ENCODE data around the gene LIPN. TPM values are rescaled to one million over a fixed set of nuclear protein-coding genes. Genes with fewer than 3 reads are reported as not detected.

Gene LIPN
- total RNA-seq, 1 experiment from 2014 or later, result not detected

DNA sequence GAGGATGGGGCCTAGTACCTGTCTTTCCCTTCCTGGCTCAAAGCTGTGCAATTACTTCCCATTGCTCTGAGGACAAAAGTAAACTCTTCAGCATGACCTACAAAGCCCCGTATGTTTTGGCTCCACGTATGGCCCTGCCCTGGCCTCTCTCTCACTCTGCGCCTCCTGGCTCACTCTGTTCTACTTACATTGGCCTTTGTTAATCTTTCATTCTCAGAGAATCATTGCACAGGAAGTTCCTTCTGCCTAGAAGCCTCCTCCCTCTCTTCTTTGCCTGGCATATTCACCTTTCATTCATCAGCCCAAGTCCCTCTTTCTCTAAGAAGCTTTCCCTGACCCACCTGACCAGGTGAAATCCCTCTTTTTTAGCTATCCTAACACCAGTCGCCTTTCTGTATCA is 66.6 kb downstream of the LIPN start:
- H3K27me3 ChIP-seq (ENCODE audit: insufficient read depth, low read length), result no peaks in the 10 kb centered on the region
- Mint-ChIP-seq H3K36me3 (ENCODE audit: insufficient read depth in 1 of 3, low read depth in 3 of 3) (no peaks in the 10 kb centered on the region), H3K27me3 (ENCODE audit: low read depth) (no peaks in the 10 kb centered on the region)

More for the DNA sequence above, 66.6 kb downstream of the LIPN start:
- no peaks in the 10 kb centered on the region for H3K9me3 Mint-ChIP-seq
- TF ChIP-seq CTCF (conservative IDR thresholded peaks at IDR 0.05), result no peak
- Histone ChIP-seq H3K79me1 (ENCODE audit: insufficient read depth, low read depth, low read length, poor library complexity, severe bottlenecking) (no peaks in the 10 kb centered on the region), H2BK5ac (ENCODE audit: insufficient read length, low read length) (no peak overlapping the region), H3K4ac (ENCODE audit: low read depth, low read length) (no peak overlapping the region), H3K79me2 (ENCODE audit: insufficient read depth, low read length) (no peaks in the 10 kb centered on the region), H3K56ac (ENCODE audit: insufficient read length, low read depth, low read length) (no peak overlapping the region), H3K14ac (ENCODE audit: insufficient read depth, low read length) (no peak overlapping the region), H4K8ac (replicated peaks; ENCODE audit: insufficient read length, low read depth, low read length) (no peak overlapping the region), H4K20me1 (ENCODE audit: control insufficient read depth, insufficient read depth, insufficient read length) (no peaks in the 10 kb centered on the region), H4K5ac (ENCODE audit: insufficient read length, low read depth, low read length) (no peak overlapping the region), H2BK15ac (ENCODE audit: low read depth, low read length) (no peak overlapping the region), H2BK120ac (ENCODE audit: low read depth, low read length, poor library complexity, severe bottlenecking) (no peak overlapping the region), H3K9me3 (ENCODE audit: control insufficient read depth, low read depth, low read length) (no peaks in the 10 kb centered on the region), H3K4me1 (ENCODE audit: insufficient read depth, low read length) (no peaks in the 10 kb centered on the region), H3K23ac (ENCODE audit: insufficient read length, low read depth, low read length) (no peak overlapping the region), H2AFZ (ENCODE audit: low read length) (no peak overlapping the region), H3K9ac (ENCODE audit: extremely low read depth, insufficient read length, low read length) (no peak overlapping the region), H3K18ac (ENCODE audit: insufficient read length, low read depth, low read length) (no peak overlapping the region), H3K23me2 (ENCODE audit: insufficient read length, low read depth, low read length, poor library complexity, severe bottlenecking) (no peaks in the 10 kb centered on the region), H3K27ac (ENCODE audit: insufficient read length, low read depth, low read length) (no peak overlapping the region), H2AK5ac (ENCODE audit: insufficient read length, low read length) (no peak overlapping the region), H3K4me2 (ENCODE audit: insufficient read depth, insufficient read length, low read length) (no peak overlapping the region), H3T11ph (ENCODE audit: low read length) (no peak overlapping the region), H2BK12ac (ENCODE audit: insufficient read length, low read depth, low read length) (no peak overlapping the region), H2BK20ac (ENCODE audit: low read depth, low read length, poor library complexity, severe bottlenecking) (no peak overlapping the region), H4K91ac (ENCODE audit: insufficient read length, low read depth, low read length) (no peak overlapping the region)
- H3K4me3 Mint-ChIP-seq, result no peak overlapping the region
- DNase-seq, result no peak
- no CpG with 5 or more reads among the region's 4 CpGs for WGBS (ENCODE audit: extremely low coverage, insufficient read length, low lambda C conversion rate)
- H3K4me1 Mint-ChIP-seq, result no peaks in the 10 kb centered on the region
- H3K27ac Mint-ChIP-seq, result no peak overlapping the region
